ENCODE measurements around the gene ABCC4. TPM values are rescaled to one million over a fixed set of nuclear protein-coding genes. Genes with fewer than 3 reads are reported as not detected.

Gene ABCC4
- total RNA-seq, 4 donors from 2014 or later = 15.8 to 26.0 (median 23.8) TPM

GRCh38 chr13:94988654-94989053, 312.6 kb downstream of the ABCC4 start:
- H3K27me3 ChIP-seq = peaks cover 7% of the 10 kb centered on the region
- WGBS, 2 donors (ENCODE audit: low coverage in 1 of 2) = 40 to 59% methylated on average over 1 to 3 of the region's 3 CpGs
- no peak overlapping the region for H3K27ac ChIP-seq
- H3K9me3 ChIP-seq = no peaks in the 10 kb centered on the region
- no peaks in the 10 kb centered on the region for H3K36me3 ChIP-seq
- no peak for TF ChIP-seq EP300 (IDR thresholded peaks at IDR 0.05; ENCODE audit: low read depth)
- no peak for TF ChIP-seq POLR2A (IDR thresholded peaks at IDR 0.05)
- TF ChIP-seq CTCF (IDR thresholded peaks at IDR 0.05) = no peak
- TF ChIP-seq POLR2AphosphoS5 (IDR thresholded peaks at IDR 0.05) = no peak
- in situ Hi-C loops (cut with MboI; ENCODE audit: low pct_ligation_motif_present in 1 of 4, low pct_unique_long_range_greater_than_20kb in 1 of 4, low sequenced_read_pairs in 3 of 4) (no loop called here), intact Hi-C loops (cut with DNase I; ENCODE audit: low total_unique reads) (no loop called here)
- DNase-seq = no peak
- H3K4me3 ChIP-seq = no peak overlapping the region
- no peaks in the 10 kb centered on the region for H3K4me1 ChIP-seq

DNA sequence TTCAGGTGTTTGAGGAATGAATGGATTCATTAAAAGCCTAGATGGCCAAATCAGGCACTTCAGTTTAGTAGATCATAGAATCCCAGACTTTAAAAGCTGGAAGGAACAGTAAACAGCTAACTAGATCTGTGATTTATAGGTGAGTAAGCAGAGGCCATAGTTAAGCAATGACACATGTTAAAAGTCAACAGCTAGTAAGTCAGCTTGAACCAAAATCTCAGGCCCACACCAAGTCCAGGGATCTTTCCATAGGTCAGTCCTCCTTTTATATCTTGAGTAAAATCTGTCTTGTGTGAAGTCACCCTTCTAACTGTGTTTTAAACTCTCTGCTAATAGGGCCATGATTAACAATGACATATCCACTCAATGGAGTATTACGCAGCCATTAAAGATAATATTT, 313.4 kb downstream of the ABCC4 start:
- intact Hi-C loops (cut with DNase I; ENCODE audit: low total_unique reads) = no loop called here
- H3K4me3 ChIP-seq = no peak overlapping the region
- no peak overlapping the region for H3K27ac ChIP-seq
- no peaks in the 10 kb centered on the region for H3K36me3 ChIP-seq
- no peak for DNase-seq
- H3K9me3 ChIP-seq = no peaks in the 10 kb centered on the region
- no peaks in the 10 kb centered on the region for H3K4me1 ChIP-seq
- H3K27me3 ChIP-seq = peaks cover 7% of the 10 kb centered on the region
- WGBS, 2 donors (ENCODE audit: low coverage in 1 of 2) = 86 to 97% methylated on average over 1 of the region's 1 CpG
- no peak for TF ChIP-seq CTCF (IDR thresholded peaks at IDR 0.05)
- no peak for TF ChIP-seq POLR2AphosphoS5 (IDR thresholded peaks at IDR 0.05)
- no peak for TF ChIP-seq EP300 (IDR thresholded peaks at IDR 0.05; ENCODE audit: low read depth)
- TF ChIP-seq POLR2A (IDR thresholded peaks at IDR 0.05) = no peak
- in situ Hi-C loops (cut with MboI; ENCODE audit: low pct_ligation_motif_present in 1 of 4, low pct_unique_long_range_greater_than_20kb in 1 of 4, low sequenced_read_pairs in 3 of 4) = no loop called here

DNA sequence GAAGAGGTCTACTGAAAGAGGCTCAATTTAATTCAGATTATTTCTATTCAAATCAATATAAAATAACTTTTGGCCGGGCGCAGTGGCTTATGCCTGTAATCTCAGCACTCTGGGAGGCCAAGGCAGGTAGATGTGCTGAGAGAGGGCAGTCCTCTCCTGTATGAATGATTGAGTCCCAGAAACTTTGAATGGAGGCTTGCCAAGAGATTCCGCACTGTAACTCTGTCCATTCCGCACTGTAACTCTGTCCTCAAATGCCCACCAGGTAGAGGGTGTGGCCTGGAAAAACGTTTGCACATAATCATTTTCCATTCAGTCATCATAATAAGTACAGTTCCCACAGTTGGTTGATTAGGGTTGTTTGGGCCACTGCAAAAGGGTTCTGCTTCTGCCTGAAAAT, 314.2 kb downstream of the ABCC4 start:
- Histone ChIP-seq H3K27me3 (peaks cover 7% of the 10 kb centered on the region), H3K36me3 (no peaks in the 10 kb centered on the region), H3K4me3 (no peak overlapping the region), H3K9me3 (no peaks in the 10 kb centered on the region), H3K27ac (no peak overlapping the region), H3K4me1 (no peaks in the 10 kb centered on the region)
- TF ChIP-seq POLR2A (IDR thresholded peaks at IDR 0.05) (no peak), POLR2AphosphoS5 (IDR thresholded peaks at IDR 0.05) (no peak), EP300 (IDR thresholded peaks at IDR 0.05; ENCODE audit: low read depth) (no peak), CTCF (IDR thresholded peaks at IDR 0.05) (no peak)
- in situ Hi-C loops (cut with MboI; ENCODE audit: low pct_ligation_motif_present in 1 of 4, low pct_unique_long_range_greater_than_20kb in 1 of 4, low sequenced_read_pairs in 3 of 4) (no loop called here), intact Hi-C loops (cut with DNase I; ENCODE audit: low total_unique reads) (no loop called here)
- DNase-seq = no peak
- WGBS, 2 donors (ENCODE audit: low coverage in 1 of 2) = 80 to 100% methylated on average over 2 to 5 of the region's 5 CpGs

- peaks cover 7% of the 10 kb centered on the region for H3K27me3 ChIP-seq
- no peak overlapping the region for H3K4me3 ChIP-seq
- no peak for DNase-seq
- intact Hi-C loops (cut with DNase I; ENCODE audit: low total_unique reads) = no loop called here
- no peaks in the 10 kb centered on the region for H3K9me3 ChIP-seq
- no peaks in the 10 kb centered on the region for H3K36me3 ChIP-seq
- in situ Hi-C loops (cut with MboI; ENCODE audit: low pct_ligation_motif_present in 1 of 4, low pct_unique_long_range_greater_than_20kb in 1 of 4, low sequenced_read_pairs in 3 of 4) = no loop called here
- TF ChIP-seq EP300 (IDR thresholded peaks at IDR 0.05; ENCODE audit: low read depth) = no peak
- TF ChIP-seq CTCF (IDR thresholded peaks at IDR 0.05) = no peak
- TF ChIP-seq POLR2A (IDR thresholded peaks at IDR 0.05) = no peak
- TF ChIP-seq POLR2AphosphoS5 (IDR thresholded peaks at IDR 0.05) = no peak
- no peaks in the 10 kb centered on the region for H3K4me1 ChIP-seq
- WGBS, 2 donors (ENCODE audit: low coverage in 1 of 2) = 82 to 88% methylated on average over 4 of the region's 4 CpGs
- no peak overlapping the region for H3K27ac ChIP-seq
Observed at GRCh38 chr13:94984958-94985357, 316.3 kb downstream of the ABCC4 start.

All from transverse colon (tissue), 4 donors.